HEK293 (cell line): ENCODE measurements around the gene ITPRIPL2.

ENCODE experiments used
- BCL11A ChIP-seq: fragments of 450-650 bp; formaldehyde crosslinking; IDR thresholded peaks from 2 replicates; pipeline ENCODE4 v1.5.1; 2016; ENCODE audit warnings: low read depth, missing biosample characterization, missing genetic modification characterization
- BCL11B ChIP-seq: fragments of 450-650 bp; formaldehyde crosslinking; IDR thresholded peaks from 2 replicates; pipeline ENCODE4 v1.5.1; 2016; ENCODE audit warnings: low read depth, missing biosample characterization, missing genetic modification characterization
- FEZF1 ChIP-seq: fragments of 450-650 bp; formaldehyde crosslinking; IDR thresholded peaks from 2 replicates; pipeline ENCODE4 v1.5.1; 2016; ENCODE audit warnings: missing biosample characterization, missing genetic modification characterization
- KLF16 ChIP-seq: fragments of 450-650 bp; formaldehyde crosslinking; IDR thresholded peaks from 2 replicates; pipeline ENCODE4 v1.5.1; 2017; ENCODE audit warnings: missing biosample characterization, missing genetic modification characterization
- KLF7 ChIP-seq: fragments of 450-650 bp; formaldehyde crosslinking; IDR thresholded peaks from 2 replicates; pipeline ENCODE4 v1.5.1; 2016; ENCODE audit warnings: missing biosample characterization, missing genetic modification characterization, borderline replicate concordance
- MYNN ChIP-seq: fragments of 450-650 bp; formaldehyde crosslinking; IDR thresholded peaks from 2 replicates; pipeline ENCODE4 v1.5.1; 2016; ENCODE audit warnings: missing biosample characterization, missing genetic modification characterization, borderline replicate concordance
- RBAK ChIP-seq: fragments of 450-650 bp; formaldehyde crosslinking; IDR thresholded peaks from 2 replicates; pipeline ENCODE4 v1.5.1; 2016; ENCODE audit warnings: missing biosample characterization, missing genetic modification characterization
- ZBTB20 ChIP-seq: fragments of 450-650 bp; formaldehyde crosslinking; IDR thresholded peaks from 2 replicates; pipeline ENCODE4 v1.5.1; 2016; ENCODE audit warnings: missing biosample characterization, missing genetic modification characterization
- ZBTB8A ChIP-seq: fragments of 450-650 bp; formaldehyde crosslinking; IDR thresholded peaks from 2 replicates; pipeline ENCODE4 v1.5.1; 2016; ENCODE audit warnings: missing biosample characterization, missing genetic modification characterization
- ZNF174 ChIP-seq: fragments of 450-650 bp; formaldehyde crosslinking; IDR thresholded peaks from 2 replicates; pipeline ENCODE4 v1.5.0; 2017; ENCODE audit warnings: missing biosample characterization, mild to moderate bottlenecking, missing genetic modification characterization
- ZNF214 ChIP-seq: fragments of 450-650 bp; formaldehyde crosslinking; IDR thresholded peaks from 2 replicates; pipeline ENCODE4 v1.5.1; 2017; ENCODE audit warnings: missing biosample characterization, mild to moderate bottlenecking, missing genetic modification characterization, borderline replicate concordance
- ZNF292 ChIP-seq: fragments of 450-650 bp; formaldehyde crosslinking; IDR thresholded peaks from 2 replicates; pipeline ENCODE4 v1.5.1; 2016; ENCODE audit warnings: low read depth, missing biosample characterization, missing genetic modification characterization, borderline replicate concordance
- ZNF37A ChIP-seq: fragments of 450-650 bp; IDR thresholded peaks from 2 replicates; pipeline ENCODE4 v1.5.1; 2018; ENCODE audit warnings: missing biosample characterization, missing genetic modification characterization
- ZNF785 ChIP-seq: fragments of 450-650 bp; formaldehyde crosslinking; IDR thresholded peaks from 2 replicates; pipeline ENCODE4 v1.5.1; 2016; ENCODE audit warnings: missing biosample characterization, missing genetic modification characterization
- TF ChIP-seq, protein P1 (sequence below): fragments of 450-650 bp; formaldehyde crosslinking; IDR thresholded peaks from 2 replicates; pipeline ENCODE4 v1.5.1; 2017; ENCODE audit warnings: missing biosample characterization, missing genetic modification characterization
- TF ChIP-seq, protein P2 (sequence below): fragments of 450-650 bp; formaldehyde crosslinking; IDR thresholded peaks from 2 replicates; pipeline ENCODE4 v1.5.1; 2016; ENCODE audit warnings: missing biosample characterization, missing genetic modification characterization
- TF ChIP-seq, protein P3 (sequence below): fragments of 450-650 bp; formaldehyde crosslinking; IDR thresholded peaks from 2 replicates; pipeline ENCODE4 v1.5.1; 2016; ENCODE audit warnings: missing biosample characterization, missing genetic modification characterization
- TF ChIP-seq, protein P4 (sequence below): fragments of 450-650 bp; formaldehyde crosslinking; IDR thresholded peaks from 2 replicates; pipeline ENCODE4 v1.5.1; 2016; ENCODE audit warnings: missing biosample characterization, missing genetic modification characterization
- TF ChIP-seq, protein P5 (sequence below): fragments of 450-650 bp; formaldehyde crosslinking; IDR thresholded peaks from 2 replicates; pipeline ENCODE4 v1.5.1; 2016; ENCODE audit warnings: missing biosample characterization, missing genetic modification characterization
- TF ChIP-seq, protein P6 (sequence below): IDR thresholded peaks from 2 replicates; pipeline ENCODE4 v1.6.1; 2011; ENCODE audit warnings: mild to moderate bottlenecking, low read depth, low read length, borderline replicate concordance
- TF ChIP-seq, protein P7 (sequence below): fragments of 450-650 bp; formaldehyde crosslinking; IDR thresholded peaks from 2 replicates; pipeline ENCODE4 v1.5.1; 2016; ENCODE audit warnings: missing biosample characterization, missing genetic modification characterization
- TF ChIP-seq, protein P8 (sequence below): fragments of 450-650 bp; formaldehyde crosslinking; IDR thresholded peaks from 2 replicates; pipeline ENCODE4 v1.5.1; 2016; ENCODE audit warnings: missing biosample characterization, missing genetic modification characterization

The ITPRIPL2 gene

DNA sequence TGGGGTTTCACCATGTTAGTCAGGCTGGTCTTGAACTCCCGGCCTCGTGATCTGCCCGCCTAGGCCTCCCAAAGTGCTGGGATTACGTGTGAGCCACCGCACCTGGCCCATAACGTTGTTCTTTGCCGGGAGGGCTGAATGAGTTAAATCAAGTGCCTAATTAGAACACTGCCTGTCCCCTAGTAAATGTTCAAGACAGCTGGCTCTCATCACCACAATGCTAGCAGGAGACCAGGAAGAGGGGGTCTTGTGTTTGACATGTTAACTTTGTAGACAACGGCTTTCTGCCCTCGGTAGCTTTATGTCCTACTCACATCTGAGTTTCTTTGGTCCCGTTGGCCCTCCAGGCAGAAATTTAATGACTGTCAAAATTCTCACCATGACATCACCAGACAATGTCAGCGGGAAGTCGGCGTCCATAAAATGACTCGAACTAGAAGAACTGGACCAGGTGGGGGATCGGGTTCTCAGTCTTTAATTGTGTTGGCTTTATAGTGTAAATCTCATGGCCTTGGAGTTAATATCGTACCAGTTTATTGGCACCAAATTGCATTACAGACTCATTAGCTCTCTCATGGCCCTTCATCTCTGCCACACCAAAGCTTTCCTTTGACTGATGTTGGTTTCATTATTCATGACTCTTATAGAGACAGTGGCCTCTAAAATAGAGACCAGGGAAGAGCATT lies 11.4 kb upstream of the ITPRIPL2 start (continued):
- TF ChIP-seq, protein P1, sequence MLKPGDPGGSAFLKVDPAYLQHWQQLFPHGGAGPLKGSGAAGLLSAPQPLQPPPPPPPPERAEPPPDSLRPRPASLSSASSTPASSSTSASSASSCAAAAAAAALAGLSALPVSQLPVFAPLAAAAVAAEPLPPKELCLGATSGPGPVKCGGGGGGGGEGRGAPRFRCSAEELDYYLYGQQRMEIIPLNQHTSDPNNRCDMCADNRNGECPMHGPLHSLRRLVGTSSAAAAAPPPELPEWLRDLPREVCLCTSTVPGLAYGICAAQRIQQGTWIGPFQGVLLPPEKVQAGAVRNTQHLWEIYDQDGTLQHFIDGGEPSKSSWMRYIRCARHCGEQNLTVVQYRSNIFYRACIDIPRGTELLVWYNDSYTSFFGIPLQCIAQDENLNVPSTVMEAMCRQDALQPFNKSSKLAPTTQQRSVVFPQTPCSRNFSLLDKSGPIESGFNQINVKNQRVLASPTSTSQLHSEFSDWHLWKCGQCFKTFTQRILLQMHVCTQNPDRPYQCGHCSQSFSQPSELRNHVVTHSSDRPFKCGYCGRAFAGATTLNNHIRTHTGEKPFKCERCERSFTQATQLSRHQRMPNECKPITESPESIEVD (tag by site-specific recombination) = peak; percentile 98
- peak; percentile 88 for TF ChIP-seq BCL11A
- TF ChIP-seq ZNF37A = no peak
- TF ChIP-seq ZBTB8A (tag by site-specific recombination) = peak; percentile 75
- TF ChIP-seq ZNF214 (tag by site-specific recombination) = no peak
- TF ChIP-seq ZNF292 (tag by site-specific recombination) = no peak
- TF ChIP-seq BCL11B (tag by site-specific recombination) = no peak
- TF ChIP-seq FEZF1 (tag by site-specific recombination) = peak; percentile 83
- TF ChIP-seq, protein P2, sequence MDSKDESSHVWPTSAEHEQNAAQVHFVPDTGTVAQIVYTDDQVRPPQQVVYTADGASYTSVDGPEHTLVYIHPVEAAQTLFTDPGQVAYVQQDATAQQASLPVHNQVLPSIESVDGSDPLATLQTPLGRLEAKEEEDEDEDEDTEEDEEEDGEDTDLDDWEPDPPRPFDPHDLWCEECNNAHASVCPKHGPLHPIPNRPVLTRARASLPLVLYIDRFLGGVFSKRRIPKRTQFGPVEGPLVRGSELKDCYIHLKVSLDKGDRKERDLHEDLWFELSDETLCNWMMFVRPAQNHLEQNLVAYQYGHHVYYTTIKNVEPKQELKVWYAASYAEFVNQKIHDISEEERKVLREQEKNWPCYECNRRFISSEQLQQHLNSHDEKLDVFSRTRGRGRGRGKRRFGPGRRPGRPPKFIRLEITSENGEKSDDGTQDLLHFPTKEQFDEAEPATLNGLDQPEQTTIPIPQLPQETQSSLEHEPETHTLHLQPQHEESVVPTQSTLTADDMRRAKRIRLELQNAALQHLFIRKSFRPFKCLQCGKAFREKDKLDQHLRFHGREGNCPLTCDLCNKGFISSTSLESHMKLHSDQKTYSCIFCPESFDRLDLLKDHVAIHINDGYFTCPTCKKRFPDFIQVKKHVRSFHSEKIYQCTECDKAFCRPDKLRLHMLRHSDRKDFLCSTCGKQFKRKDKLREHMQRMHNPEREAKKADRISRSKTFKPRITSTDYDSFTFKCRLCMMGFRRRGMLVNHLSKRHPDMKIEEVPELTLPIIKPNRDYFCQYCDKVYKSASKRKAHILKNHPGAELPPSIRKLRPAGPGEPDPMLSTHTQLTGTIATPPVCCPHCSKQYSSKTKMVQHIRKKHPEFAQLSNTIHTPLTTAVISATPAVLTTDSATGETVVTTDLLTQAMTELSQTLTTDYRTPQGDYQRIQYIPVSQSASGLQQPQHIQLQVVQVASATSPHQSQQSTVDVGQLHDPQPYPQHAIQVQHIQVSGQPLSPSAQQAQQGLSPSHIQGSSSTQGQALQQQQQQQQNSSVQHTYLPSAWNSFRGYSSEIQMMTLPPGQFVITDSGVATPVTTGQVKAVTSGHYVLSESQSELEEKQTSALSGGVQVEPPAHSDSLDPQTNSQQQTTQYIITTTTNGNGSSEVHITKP (tag by site-specific recombination) = peak; percentile 81
- TF ChIP-seq, protein P3, sequence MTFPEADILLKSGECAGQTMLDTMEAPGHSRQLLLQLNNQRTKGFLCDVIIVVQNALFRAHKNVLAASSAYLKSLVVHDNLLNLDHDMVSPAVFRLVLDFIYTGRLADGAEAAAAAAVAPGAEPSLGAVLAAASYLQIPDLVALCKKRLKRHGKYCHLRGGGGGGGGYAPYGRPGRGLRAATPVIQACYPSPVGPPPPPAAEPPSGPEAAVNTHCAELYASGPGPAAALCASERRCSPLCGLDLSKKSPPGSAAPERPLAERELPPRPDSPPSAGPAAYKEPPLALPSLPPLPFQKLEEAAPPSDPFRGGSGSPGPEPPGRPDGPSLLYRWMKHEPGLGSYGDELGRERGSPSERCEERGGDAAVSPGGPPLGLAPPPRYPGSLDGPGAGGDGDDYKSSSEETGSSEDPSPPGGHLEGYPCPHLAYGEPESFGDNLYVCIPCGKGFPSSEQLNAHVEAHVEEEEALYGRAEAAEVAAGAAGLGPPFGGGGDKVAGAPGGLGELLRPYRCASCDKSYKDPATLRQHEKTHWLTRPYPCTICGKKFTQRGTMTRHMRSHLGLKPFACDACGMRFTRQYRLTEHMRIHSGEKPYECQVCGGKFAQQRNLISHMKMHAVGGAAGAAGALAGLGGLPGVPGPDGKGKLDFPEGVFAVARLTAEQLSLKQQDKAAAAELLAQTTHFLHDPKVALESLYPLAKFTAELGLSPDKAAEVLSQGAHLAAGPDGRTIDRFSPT (tag by site-specific recombination) = peak; percentile 66; the same call in 1 of the 2 replicates
- TF ChIP-seq, protein P4, sequence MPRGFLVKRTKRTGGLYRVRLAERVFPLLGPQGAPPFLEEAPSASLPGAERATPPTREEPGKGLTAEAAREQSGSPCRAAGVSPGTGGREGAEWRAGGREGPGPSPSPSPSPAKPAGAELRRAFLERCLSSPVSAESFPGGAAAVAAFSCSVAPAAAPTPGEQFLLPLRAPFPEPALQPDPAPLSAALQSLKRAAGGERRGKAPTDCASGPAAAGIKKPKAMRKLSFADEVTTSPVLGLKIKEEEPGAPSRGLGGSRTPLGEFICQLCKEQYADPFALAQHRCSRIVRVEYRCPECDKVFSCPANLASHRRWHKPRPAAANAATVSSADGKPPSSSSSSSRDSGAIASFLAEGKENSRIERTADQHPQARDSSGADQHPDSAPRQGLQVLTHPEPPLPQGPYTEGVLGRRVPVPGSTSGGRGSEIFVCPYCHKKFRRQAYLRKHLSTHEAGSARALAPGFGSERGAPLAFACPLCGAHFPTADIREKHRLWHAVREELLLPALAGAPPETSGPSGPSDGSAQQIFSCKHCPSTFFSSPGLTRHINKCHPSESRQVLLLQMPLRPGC = peak; percentile 88
- no peak for TF ChIP-seq ZNF174
- TF ChIP-seq KLF7 (tag by site-specific recombination) = no peak
- peak; percentile 59 for TF ChIP-seq ZBTB20 (tag by site-specific recombination)
- TF ChIP-seq, protein P5, sequence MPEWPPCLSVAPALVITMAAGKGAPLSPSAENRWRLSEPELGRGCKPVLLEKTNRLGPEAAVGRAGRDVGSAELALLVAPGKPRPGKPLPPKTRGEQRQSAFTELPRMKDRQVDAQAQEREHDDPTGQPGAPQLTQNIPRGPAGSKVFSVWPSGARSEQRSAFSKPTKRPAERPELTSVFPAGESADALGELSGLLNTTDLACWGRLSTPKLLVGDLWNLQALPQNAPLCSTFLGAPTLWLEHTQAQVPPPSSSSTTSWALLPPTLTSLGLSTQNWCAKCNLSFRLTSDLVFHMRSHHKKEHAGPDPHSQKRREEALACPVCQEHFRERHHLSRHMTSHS (tag by site-specific recombination) = no peak
- TF ChIP-seq, protein P6, sequence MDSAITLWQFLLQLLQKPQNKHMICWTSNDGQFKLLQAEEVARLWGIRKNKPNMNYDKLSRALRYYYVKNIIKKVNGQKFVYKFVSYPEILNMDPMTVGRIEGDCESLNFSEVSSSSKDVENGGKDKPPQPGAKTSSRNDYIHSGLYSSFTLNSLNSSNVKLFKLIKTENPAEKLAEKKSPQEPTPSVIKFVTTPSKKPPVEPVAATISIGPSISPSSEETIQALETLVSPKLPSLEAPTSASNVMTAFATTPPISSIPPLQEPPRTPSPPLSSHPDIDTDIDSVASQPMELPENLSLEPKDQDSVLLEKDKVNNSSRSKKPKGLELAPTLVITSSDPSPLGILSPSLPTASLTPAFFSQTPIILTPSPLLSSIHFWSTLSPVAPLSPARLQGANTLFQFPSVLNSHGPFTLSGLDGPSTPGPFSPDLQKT = no peak
- TF ChIP-seq, protein P7, sequence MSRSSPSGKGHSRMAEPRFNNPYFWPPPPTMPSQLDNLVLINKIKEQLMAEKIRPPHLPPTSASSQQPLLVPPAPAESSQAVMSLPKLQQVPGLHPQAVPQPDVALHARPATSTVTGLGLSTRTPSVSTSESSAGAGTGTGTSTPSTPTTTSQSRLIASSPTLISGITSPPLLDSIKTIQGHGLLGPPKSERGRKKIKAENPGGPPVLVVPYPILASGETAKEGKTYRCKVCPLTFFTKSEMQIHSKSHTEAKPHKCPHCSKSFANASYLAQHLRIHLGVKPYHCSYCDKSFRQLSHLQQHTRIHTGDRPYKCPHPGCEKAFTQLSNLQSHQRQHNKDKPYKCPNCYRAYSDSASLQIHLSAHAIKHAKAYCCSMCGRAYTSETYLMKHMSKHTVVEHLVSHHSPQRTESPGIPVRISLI = no peak
- TF ChIP-seq KLF16 (tag by site-specific recombination) = 0 out of 2 replicates have a peak, but pooled peaks have one; percentile 54
- TF ChIP-seq MYNN (tag by site-specific recombination) = 0 out of 2 replicates have a peak, but pooled peaks have one; percentile 55
- TF ChIP-seq, protein P8, sequence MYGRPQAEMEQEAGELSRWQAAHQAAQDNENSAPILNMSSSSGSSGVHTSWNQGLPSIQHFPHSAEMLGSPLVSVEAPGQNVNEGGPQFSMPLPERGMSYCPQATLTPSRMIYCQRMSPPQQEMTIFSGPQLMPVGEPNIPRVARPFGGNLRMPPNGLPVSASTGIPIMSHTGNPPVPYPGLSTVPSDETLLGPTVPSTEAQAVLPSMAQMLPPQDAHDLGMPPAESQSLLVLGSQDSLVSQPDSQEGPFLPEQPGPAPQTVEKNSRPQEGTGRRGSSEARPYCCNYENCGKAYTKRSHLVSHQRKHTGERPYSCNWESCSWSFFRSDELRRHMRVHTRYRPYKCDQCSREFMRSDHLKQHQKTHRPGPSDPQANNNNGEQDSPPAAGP = peak; percentile 49; the same call in 1 of the 2 replicates
- no peak for TF ChIP-seq RBAK (tag by site-specific recombination)
- TF ChIP-seq ZNF785 = no peak
